Keratinocyte (primary cell): ENCODE results near the gene HTRA3. TPM values are rescaled to one million over a fixed set of nuclear protein-coding genes. Genes with fewer than 3 reads are reported as not detected.

ENCODE experiments used
- DNase-seq: peaks from one replicate; pipeline ENCODE4 v3.0.0-alpha.2; 2011; ENCODE audit warnings: low read depth, missing footprints, low spot score
- FAIRE-seq: peaks from 2 replicates; lab custom pipeline; 2011; peaks lifted over from hg19 to GRCh38; lab: Jason Lieb, UNC
- H2AFZ ChIP-seq: 2 replicates; pipeline ENCODE4 v1.6.0; 2012; ENCODE audit warnings: low read length, control low read depth, inconsistent platforms; ENCODE audit not compliant: control insufficient read depth
- H3K27ac ChIP-seq: 2 replicates; pipeline ENCODE4 v1.5.1; 2011; ENCODE audit warnings: low read length; ENCODE audit not compliant: control insufficient read depth, insufficient read depth
- H3K27me3 ChIP-seq: 3 replicates; pipeline ENCODE4 v1.6.0; 2011; ENCODE audit warnings: low read length; ENCODE audit not compliant: control insufficient read depth, insufficient read depth; ENCODE audit errors: extremely low read depth
- H3K36me3 ChIP-seq, 2 experiments: 2 replicates in 1 of 2; 3 replicates in 1 of 2; pipeline ENCODE4 v1.5.1; 2011; ENCODE audit warnings: low read length in 2 of 2, mild to moderate bottlenecking in 1 of 2; ENCODE audit not compliant: control insufficient read depth in 2 of 2, insufficient read depth in 2 of 2; ENCODE audit errors: extremely low read depth in 1 of 2
- H3K4me1 ChIP-seq: 3 replicates; pipeline ENCODE4 v1.5.1; 2011; ENCODE audit warnings: low read length; ENCODE audit not compliant: control insufficient read depth, insufficient read depth; ENCODE audit errors: extremely low read depth
- H3K4me2 ChIP-seq: 3 replicates; pipeline ENCODE4 v1.6.0; 2011; ENCODE audit warnings: low read depth, low read length; ENCODE audit not compliant: control insufficient read depth, insufficient read depth; ENCODE audit errors: extremely low read depth
- H3K4me3 ChIP-seq, 3 experiments: fragments of 200-600 bp in 1 of 3; sonication (generic) in 1 of 3; 2 replicates in 2 of 3; 3 replicates in 1 of 3; pipeline ENCODE4 v1.5.1; 2011 to 2016; ENCODE audit warnings: low read length in 3 of 3, mild to moderate bottlenecking in 3 of 3, control low read depth in 2 of 3, inconsistent platforms in 1 of 3, low read depth in 1 of 3, mixed read lengths in 1 of 3, mixed run types in 1 of 3, moderate library complexity in 1 of 3; ENCODE audit not compliant: control insufficient read depth in 2 of 3, insufficient read depth in 2 of 3; ENCODE audit errors: extremely low read depth in 1 of 3
- H3K79me2 ChIP-seq: 2 replicates; pipeline ENCODE4 v1.6.0; 2012; ENCODE audit warnings: low read length; ENCODE audit not compliant: control insufficient read depth, insufficient read depth
- H3K9ac ChIP-seq: 3 replicates; pipeline ENCODE4 v1.6.0; 2011; ENCODE audit warnings: low read length; ENCODE audit not compliant: control insufficient read depth, insufficient read depth; ENCODE audit errors: extremely low read depth
- H3K9me1 ChIP-seq: 3 replicates; pipeline ENCODE4 v1.6.0; 2011; ENCODE audit warnings: low read length; ENCODE audit not compliant: control insufficient read depth, insufficient read depth; ENCODE audit errors: extremely low read depth
- H3K9me3 ChIP-seq: 2 replicates; pipeline ENCODE4 v1.5.1; 2012; ENCODE audit warnings: low read depth, low read length; ENCODE audit not compliant: control insufficient read depth
- H4K20me1 ChIP-seq: 3 replicates; pipeline ENCODE4 v1.6.0; 2011; ENCODE audit warnings: low read length; ENCODE audit not compliant: control insufficient read depth, insufficient read depth; ENCODE audit errors: extremely low read depth
- EZH2 ChIP-seq: IDR thresholded peaks from one replicate; pipeline ENCODE4 v1.6.1; 2012; ENCODE audit warnings: inconsistent platforms, mild to moderate bottlenecking, low read length, moderate library complexity
- dilution Hi-C: fragments of 300-500 bp; cut with MboI; formaldehyde crosslinking; loops from one replicate; pipeline ENCODE4 v1.7.0; 2020; ENCODE audit warnings: low sequenced_read_pairs; ENCODE audit not compliant: extremely low pct_ligation_motif_present
- polyA plus RNA-seq, 5 experiments: library from polyadenylated mRNA; depleted of rRNA in 3 of 5; stranded (reverse) in 3 of 5; stranded (forward) in 1 of 5; unstranded in 1 of 5; fragments of >200 nt; gene quantifications; 1 replicate in 1 of 5; 2 replicates in 3 of 5; 3 replicates in 1 of 5; pipeline versions ENCODE4 v1.2.1 to v1.2.3, GENCODE V29; 2011 to 2012; ENCODE audit warnings: missing spikeins in 2 of 5, low read depth in 1 of 5, low replicate concordance in 1 of 5
- TF ChIP-seq, protein P1 (sequence below), 3 experiments: IDR thresholded peaks in 1 of 3; conservative IDR thresholded peaks in 1 of 3; optimal IDR thresholded peaks in 1 of 3; 2 replicates in 2 of 3; 3 replicates in 1 of 3; pipeline versions ENCODE3 to v1.5.1; 2011; ENCODE audit warnings: low read length in 3 of 3, mild to moderate bottlenecking in 3 of 3, moderate library complexity in 2 of 3, control low read depth in 1 of 3, inconsistent platforms in 1 of 3; ENCODE audit not compliant: insufficient read depth in 2 of 3; ENCODE audit errors: extremely low read depth in 1 of 3

HTRA3 gene
- polyA plus RNA-seq, 1 donor (not counting 4 experiments of a cell fraction or from before 2014, with no cell fraction given): not detected

DNA sequence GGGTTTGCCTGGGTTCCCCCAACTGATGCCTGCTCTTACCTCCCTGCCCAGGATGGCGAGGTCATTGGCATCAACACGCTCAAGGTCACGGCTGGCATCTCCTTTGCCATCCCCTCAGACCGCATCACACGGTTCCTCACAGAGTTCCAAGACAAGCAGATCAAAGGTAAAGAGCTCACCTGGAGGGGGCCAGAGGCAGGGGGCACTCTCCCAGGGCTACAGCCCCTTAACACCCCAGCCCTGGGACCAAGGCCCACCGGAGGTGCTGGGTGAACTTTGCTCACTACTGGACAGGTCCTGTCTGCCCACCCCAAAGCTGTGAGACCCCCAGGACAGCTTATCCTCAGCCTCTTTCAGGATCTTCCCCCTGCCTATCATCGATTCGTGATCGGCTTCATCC is 24.5 kb downstream of the HTRA3 start:
- FAIRE-seq (no peak), DNase-seq (no peak)
- H3K9ac ChIP-seq: no peak overlapping the region
- TF ChIP-seq EZH2: no peak
- TF ChIP-seq, protein P1, sequence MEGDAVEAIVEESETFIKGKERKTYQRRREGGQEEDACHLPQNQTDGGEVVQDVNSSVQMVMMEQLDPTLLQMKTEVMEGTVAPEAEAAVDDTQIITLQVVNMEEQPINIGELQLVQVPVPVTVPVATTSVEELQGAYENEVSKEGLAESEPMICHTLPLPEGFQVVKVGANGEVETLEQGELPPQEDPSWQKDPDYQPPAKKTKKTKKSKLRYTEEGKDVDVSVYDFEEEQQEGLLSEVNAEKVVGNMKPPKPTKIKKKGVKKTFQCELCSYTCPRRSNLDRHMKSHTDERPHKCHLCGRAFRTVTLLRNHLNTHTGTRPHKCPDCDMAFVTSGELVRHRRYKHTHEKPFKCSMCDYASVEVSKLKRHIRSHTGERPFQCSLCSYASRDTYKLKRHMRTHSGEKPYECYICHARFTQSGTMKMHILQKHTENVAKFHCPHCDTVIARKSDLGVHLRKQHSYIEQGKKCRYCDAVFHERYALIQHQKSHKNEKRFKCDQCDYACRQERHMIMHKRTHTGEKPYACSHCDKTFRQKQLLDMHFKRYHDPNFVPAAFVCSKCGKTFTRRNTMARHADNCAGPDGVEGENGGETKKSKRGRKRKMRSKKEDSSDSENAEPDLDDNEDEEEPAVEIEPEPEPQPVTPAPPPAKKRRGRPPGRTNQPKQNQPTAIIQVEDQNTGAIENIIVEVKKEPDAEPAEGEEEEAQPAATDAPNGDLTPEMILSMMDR (optimal IDR thresholded peaks at IDR 0.05 in 1 of 3, IDR thresholded peaks at IDR 0.05 in 1 of 3, conservative IDR thresholded peaks at IDR 0.05 in 1 of 3; ENCODE audit: extremely low read depth in 1 of 3, insufficient read depth in 2 of 3, low read length in 3 of 3): no peak
- no peak overlapping the region for H2AFZ ChIP-seq
- no peak overlapping the region for H3K4me3 ChIP-seq
- no peaks in the 10 kb centered on the region for H3K9me3 ChIP-seq
- H3K4me1 ChIP-seq: no peaks in the 10 kb centered on the region
- no peaks in the 10 kb centered on the region for H3K9me1 ChIP-seq
- dilution Hi-C loops: no loop called here
- H3K4me2 ChIP-seq: no peak overlapping the region
- H3K27ac ChIP-seq: no peak overlapping the region
- no peaks in the 10 kb centered on the region for H3K36me3 ChIP-seq
- H4K20me1 ChIP-seq: no peaks in the 10 kb centered on the region
- no peaks in the 10 kb centered on the region for H3K79me2 ChIP-seq
- H3K27me3 ChIP-seq: peaks cover 4% of the 10 kb centered on the region

DNA sequence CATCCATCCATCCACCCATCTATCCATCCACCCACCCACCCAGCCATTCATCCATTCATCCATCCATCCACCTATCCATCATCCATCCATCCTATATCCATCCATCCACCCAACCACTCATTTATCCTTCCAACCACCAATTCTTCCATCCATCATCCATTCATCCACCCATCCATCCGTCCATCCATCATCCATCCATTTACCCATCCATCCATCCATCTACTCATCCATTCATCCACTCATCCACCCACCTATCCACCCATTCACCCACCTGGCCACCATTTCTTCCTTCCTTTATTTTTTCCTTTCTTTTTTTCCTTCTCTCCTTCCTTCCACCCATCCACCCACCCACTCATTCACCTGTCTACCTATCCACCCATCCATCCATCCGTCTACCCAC is 25.2 kb downstream of the HTRA3 start:
- H3K9me3 ChIP-seq: no peaks in the 10 kb centered on the region
- H4K20me1 ChIP-seq: no peaks in the 10 kb centered on the region
- H3K4me3 ChIP-seq: no peak overlapping the region
- no peaks in the 10 kb centered on the region for H3K9me1 ChIP-seq
- H2AFZ ChIP-seq: no peak overlapping the region
- H3K9ac ChIP-seq: no peak overlapping the region
- no peak overlapping the region for H3K27ac ChIP-seq
- H3K27me3 ChIP-seq: peaks cover 4% of the 10 kb centered on the region
- H3K4me2 ChIP-seq: no peak overlapping the region
- DNase-seq: no peak
- H3K4me1 ChIP-seq: no peaks in the 10 kb centered on the region
- dilution Hi-C loops: no loop called here
- no peak for FAIRE-seq
- H3K79me2 ChIP-seq: no peaks in the 10 kb centered on the region
- H3K36me3 ChIP-seq: no peaks in the 10 kb centered on the region
- TF ChIP-seq, protein P1 (optimal IDR thresholded peaks at IDR 0.05 in 1 of 3, IDR thresholded peaks at IDR 0.05 in 1 of 3, conservative IDR thresholded peaks at IDR 0.05 in 1 of 3; ENCODE audit: extremely low read depth in 1 of 3, insufficient read depth in 2 of 3, low read length in 3 of 3): no peak
- TF ChIP-seq EZH2: no peak
